Activated CD4-positive, alpha-beta T cell treated with anti-CD3 and anti-CD28 coated beads, Interleukin-2, Interleukin-4, amounts not matched to agents 100 ng/mL and 50 ng/mL, durations not matched to agents 16 hours and 8 hours (primary cell): Measurements from ENCODE around the gene ZNF112.

Experiments used
- DNase-seq: peaks from one replicate; pipeline ENCODE4 v3.0.0-alpha.2; 2020; ENCODE audit warnings: low spot score

Gene ZNF112

DNA sequence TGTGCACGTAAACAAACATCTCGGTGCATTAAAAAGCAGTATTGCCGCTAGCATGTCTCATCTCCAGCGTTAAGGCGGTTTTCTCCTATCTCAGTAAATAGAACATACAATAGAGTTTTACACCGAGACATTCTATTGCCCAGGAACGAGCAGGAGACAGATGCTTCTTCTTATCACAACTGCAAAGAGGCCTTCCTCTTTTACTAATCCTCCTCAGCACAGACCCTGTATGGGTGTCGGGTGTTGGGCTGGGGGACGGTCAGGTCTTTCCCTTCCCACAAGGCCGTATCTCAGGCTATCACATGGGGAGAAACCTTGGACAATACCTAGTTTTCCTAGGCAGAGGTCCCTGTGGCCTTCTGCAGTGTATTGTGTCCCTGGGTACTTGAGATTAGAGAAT is 75.6 kb downstream of the ZNF112 start:
- no peak for DNase-seq

DNA sequence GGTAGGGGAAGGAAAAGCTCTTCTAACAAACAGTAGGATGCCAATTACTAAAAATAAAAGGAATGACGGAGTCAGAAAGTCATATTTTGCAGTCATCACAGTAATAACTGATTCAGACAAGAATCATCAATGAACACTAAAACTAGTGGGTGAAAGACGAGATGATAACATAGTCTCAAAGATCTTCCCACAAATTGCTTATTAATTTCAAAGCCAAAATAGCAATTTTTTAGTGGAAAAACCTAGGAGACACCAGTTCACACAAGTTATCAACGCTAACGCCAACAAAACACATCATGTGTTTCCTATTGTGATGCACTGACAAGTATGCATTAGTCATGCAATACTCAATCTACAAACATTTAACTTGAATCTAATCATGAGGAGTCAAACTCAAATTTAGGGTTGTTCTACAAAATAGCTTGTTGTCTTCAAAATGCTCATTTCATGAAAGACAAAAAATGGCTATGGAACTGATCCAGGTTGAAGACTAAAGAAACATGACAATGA is 78.2 kb downstream of the ZNF112 start:
- no peak for DNase-seq

DNA sequence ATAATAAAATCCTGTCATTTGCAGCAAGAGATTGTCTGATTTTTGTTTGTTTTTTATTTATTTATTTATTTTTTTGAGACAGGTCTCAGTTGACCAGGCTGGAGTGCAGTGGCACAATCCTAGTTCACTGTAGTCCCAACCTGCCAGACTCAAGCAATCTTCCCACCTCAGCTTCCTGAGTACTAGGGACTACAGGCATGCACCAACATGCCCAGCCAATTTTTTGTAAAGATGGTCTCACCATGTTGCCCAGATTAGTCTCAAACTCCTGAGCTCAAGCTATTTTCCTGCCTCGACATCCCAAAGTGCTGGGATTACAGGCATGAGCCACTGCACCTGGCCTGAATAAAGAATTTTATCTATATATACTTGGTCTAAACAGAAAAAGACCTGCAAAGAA is 79.1 kb downstream of the ZNF112 start:
- no peak for DNase-seq
